GM19467 (cell line): Measurements from ENCODE around the gene CTPS2.

Source experiments
- ATAC-seq: cut with Tn5 transposase; IDR thresholded peaks from one replicate; pipeline ENCODE4 v1.9.1; 2021; ENCODE audit warnings: mild to moderate bottlenecking, moderate library complexity; ENCODE audit not compliant: unreplicated experiment

CTPS2 gene

DNA sequence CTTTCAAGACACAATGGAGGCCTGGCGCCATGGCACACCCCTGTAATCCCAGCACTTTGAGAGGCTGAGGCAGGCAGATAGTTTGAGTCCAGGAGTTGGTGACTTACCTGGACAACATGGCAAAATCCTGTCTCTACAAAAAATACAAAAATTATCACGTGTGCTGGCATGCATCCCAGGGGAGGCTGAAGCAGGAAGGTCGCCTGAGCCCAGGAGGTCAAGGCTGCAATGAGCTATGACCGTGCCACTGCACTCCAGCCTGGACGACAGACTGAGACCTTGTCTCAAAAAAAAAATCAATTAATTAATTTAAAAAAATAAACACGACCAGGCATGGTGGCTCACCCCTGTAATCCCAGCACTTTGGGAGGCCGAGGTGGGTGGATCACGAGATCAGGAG is 2.0 kb upstream of the CTPS2 start:
- no peak for ATAC-seq

GRCh38 chrX:16711893-16712547 is 449 bp downstream of the CTPS2 start:
- peak; percentile 36 for ATAC-seq

GRCh38 chrX:16711219-16711811 is 1.2 kb downstream of the CTPS2 start:
- ATAC-seq: no peak

DNA sequence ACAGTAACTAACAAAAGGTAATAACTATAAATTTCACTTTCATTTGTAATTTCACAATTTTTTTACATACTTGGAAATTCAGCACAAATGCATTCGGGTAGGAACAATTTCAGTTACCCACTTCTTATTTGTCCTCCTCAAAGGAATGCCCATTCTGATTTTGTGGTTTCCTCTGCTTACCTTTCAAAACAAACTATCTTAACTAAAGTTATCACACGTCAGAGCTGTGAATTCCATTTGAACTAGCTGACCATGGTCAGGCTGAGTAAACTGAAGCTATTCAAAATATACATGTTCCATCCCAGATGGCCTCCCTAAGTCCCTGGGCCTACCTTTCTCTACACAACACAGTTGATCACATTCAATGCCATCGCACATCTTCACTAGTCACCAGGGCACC is 4.5 kb downstream of the CTPS2 start:
- no peak for ATAC-seq

DNA sequence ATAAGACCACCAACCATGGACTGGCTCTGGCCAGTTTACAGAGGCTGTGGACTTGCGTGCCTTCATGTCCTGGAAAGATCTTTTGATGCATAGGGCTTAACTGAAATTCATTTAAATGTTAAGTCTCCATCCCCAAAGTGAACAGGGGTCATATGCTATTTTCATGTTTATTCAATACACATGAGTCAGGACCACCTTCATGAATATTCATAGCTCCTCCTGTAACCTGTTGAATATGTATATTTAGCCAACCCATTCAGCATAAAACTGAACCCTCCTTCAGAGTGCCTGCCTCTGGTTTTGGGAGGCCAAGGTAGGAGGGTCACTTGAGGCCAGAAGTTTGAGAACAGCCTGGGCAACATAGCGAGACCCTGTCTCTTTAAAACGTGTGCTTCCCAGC is 7.1 kb downstream of the CTPS2 start:
- no peak for ATAC-seq

GRCh38 chrX:16702700-16703599 is 9.5 kb downstream of the CTPS2 start:
- no peak for ATAC-seq

GRCh38 chrX:16700734-16701133 is 11.7 kb downstream of the CTPS2 start:
- no peak for ATAC-seq

- no peak for ATAC-seq
Observed at GRCh38 chrX:16699389-16699788, 13.1 kb downstream of the CTPS2 start.

DNA sequence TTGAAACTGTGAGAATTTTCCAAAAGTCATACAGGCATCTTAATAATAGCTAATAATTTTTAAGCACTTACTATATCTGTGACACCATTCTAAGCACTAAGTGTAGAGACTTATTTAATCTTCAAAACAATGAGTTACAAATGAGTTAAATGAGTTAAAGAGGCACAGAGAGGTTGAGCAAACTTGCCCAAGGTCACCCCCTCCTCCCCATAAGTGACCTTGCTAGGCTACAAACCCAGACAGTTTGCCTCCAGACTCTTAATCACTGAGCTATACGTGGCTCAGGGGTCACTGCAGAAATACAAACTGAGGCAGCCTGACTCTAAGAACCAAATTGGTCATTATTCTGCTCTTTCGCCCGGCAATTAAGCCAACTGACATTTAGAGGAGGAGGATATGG is 15.5 kb downstream of the CTPS2 start:
- no peak for ATAC-seq

DNA sequence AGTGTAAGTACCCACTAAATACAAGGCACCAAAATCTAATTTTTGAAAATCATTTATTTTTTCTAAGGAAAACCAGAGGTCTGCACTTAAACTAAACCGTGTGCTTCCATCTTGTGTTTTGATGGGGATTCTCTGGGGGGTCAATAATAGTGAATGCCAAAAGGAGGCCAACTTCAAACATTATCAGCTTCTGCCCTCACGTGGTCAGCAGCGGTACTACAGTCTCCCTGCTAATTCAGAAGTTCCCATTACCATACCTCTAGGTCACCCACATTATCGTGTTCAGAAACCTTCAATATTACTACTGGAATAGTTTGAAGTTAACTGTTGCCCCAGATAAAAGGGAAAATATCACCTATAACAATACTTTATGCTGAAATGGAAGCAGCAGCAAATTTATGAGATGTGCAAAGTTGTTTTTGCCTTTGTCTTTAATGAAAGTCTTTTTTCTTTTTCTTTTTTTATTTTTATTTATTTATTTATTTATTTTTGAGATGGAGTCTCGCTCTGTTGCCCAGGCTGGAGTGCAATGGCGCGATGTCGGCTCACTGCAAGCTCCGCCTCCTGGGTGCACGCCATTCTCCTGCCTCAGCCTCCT is 17.3 kb downstream of the CTPS2 start:
- no peak for ATAC-seq

GRCh38 chrX:16687514-16687913 is 25.0 kb downstream of the CTPS2 start:
- ATAC-seq: no peak

- ATAC-seq: no peak
Observed at GRCh38 chrX:16683007-16683664, 29.3 kb downstream of the CTPS2 start.

DNA sequence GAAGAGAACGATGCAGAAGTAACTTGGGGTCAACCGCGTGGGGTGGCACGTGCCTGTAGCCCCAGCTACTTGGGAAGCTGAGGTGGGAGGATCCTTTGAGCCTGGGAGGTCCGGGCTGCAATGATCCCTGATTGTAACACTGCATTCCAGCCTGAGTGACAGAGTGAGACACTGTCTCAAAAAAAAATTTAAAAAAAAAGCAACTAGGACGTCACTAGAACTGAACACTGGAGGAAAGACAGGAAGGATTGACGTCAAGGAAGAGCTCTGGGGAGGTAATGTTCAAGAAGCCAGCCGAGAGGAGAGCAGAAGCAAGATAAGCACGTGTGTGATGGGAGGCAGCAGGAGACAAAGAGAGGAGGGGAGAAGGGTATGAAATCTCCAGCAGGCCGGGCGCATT is 33.8 kb downstream of the CTPS2 start:
- no peak for ATAC-seq

- no peak for ATAC-seq
Observed at GRCh38 chrX:16671005-16671404, 41.5 kb downstream of the CTPS2 start.

DNA sequence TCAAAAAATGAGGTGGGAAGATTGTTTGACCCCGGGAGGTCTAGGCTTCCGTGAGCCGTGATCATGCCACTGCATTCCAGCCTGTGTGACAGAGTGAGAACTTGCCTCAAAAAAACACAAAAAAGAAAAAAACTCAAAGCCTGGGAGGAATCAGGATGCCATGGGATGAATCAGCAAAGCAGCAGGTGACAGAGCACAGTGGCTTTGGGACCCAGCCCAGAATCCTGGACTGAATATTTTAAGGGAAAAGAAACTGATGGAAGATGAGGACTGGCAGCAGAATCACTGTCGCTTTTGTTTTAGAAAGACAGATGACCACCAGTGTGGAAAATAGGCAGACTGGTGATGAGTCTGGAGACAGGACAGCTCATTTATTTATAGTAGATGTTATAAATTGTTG is 45.9 kb downstream of the CTPS2 start:
- no peak for ATAC-seq

GRCh38 chrX:16665089-16665488 is 47.4 kb downstream of the CTPS2 start:
- no peak for ATAC-seq

DNA sequence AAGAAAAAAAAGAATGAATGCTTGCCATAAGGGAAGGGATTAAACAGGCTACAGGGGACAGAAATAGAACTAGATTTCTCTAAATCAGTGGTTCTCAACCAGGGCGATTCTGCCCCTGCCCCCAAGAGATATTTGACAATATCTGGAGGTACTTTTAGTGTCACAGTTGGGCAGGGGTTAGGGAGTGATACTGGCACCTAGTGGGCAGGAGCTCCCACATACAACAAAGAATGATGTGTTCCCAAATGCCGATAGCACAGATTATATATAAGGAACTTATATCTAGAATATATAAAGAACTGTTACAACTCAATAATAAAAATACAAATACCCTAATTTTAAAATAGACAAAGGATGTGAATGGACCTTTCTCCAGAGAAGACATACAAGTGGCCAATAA is 47.8 kb downstream of the CTPS2 start:
- no peak for ATAC-seq

DNA sequence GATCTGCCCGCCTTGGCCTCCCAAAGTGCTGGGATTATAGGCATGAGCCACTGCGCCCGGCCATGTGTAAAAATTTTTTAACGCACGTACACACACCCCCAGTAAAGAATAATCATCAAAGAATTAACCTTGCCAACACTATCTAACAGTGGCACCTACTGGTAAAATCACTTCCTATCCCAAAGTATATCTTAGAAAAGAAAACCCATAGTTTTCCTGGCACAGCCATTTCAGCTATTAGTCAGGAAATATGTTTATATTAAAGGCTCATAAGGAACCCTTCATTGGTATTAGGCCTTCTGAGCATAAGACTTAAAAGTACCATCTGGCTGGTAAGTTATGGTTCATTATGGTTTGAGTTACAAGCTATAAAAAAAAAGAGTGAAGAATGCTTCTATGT is 48.4 kb downstream of the CTPS2 start:
- no peak for ATAC-seq

- no peak for ATAC-seq
Observed at GRCh38 chrX:16662402-16662801, 50.1 kb downstream of the CTPS2 start.

- no peak for ATAC-seq
Observed at GRCh38 chrX:16661495-16661894, 51.0 kb downstream of the CTPS2 start.

DNA sequence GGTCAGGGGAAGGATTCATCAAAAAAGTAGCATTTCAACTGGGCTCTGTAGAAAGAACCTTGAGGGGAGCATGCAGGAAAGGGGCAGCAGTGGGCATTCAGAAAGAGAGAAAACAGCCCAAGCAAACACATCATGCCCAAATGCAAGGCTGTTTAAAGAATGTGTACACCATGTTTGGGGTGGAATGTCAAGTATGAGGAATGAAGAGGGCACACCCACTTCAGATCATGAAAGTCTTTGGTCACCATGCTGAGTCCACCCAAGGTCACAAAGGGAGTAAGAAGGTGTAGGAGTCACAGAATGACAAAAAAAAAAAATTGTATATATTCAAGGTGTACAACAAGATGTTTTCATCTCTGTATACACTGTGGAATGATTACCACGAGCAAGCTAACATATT is 53.1 kb downstream of the CTPS2 start:
- no peak for ATAC-seq
